Thymus (tissue), 14 donors: ENCODE measurements around the gene RAPGEFL1. TPM values are rescaled to one million over a fixed set of nuclear protein-coding genes. Genes with fewer than 3 reads are reported as not detected.
"Not testable (repeated sequence)": the region's sequence is repeated elsewhere in the genome, so short reads cannot be mapped to it uniquely, and the experiment has no call there.

Source experiments
- DNase-seq, 9 donors: peaks; one replicate each; pipeline ENCODE4 v3.0.0-alpha.2; 2013; ENCODE audit warnings: low spot score in 9 of 9, low read depth in 6 of 9, missing footprints in 1 of 9
- H3K27ac ChIP-seq, 2 donors: one replicate each; pipeline ENCODE4 v1.5.1; 2013; ENCODE audit warnings: control low read depth in 1 of 2, low read depth in 1 of 2, low read length in 1 of 2, mild to moderate bottlenecking in 1 of 2, moderate library complexity in 1 of 2
- H3K27me3 ChIP-seq, 2 donors: one replicate each; pipeline ENCODE4 v1.5.1; 2013; ENCODE audit warnings: low read length in 1 of 2; ENCODE audit not compliant: control insufficient read depth in 2 of 2, insufficient read depth in 1 of 2
- H3K36me3 ChIP-seq, 2 donors: one replicate each; pipeline ENCODE4 v1.5.1; 2013; ENCODE audit warnings: low read length in 1 of 2, mild to moderate bottlenecking in 1 of 2, moderate library complexity in 1 of 2; ENCODE audit not compliant: control insufficient read depth in 2 of 2, insufficient read depth in 2 of 2
- H3K4me1 ChIP-seq, 2 donors: one replicate each; pipeline ENCODE4 v1.5.1; 2013; ENCODE audit warnings: low read length in 2 of 2; ENCODE audit not compliant: control insufficient read depth in 2 of 2, insufficient read depth in 2 of 2
- H3K4me3 ChIP-seq, 2 donors: one replicate each; pipeline ENCODE4 v1.5.1; 2013; ENCODE audit warnings: low read length in 2 of 2, control low read depth in 1 of 2, mild to moderate bottlenecking in 1 of 2
- H3K9me3 ChIP-seq, 2 donors: one replicate each; pipeline ENCODE4 v1.5.1; 2013; ENCODE audit warnings: low read length in 1 of 2, mild to moderate bottlenecking in 1 of 2; ENCODE audit not compliant: control insufficient read depth in 2 of 2, insufficient read depth in 1 of 2
- WGBS: extraction: QIAGEN DNeasy Blood & Tissue Kit; methylation state at CpG from one replicate; pipeline ENCODE4 v1.1.7; 2013; 5-methylcytosine and 5-hydroxymethylcytosine counted together
- long read RNA-seq, 10 donors: transcript quantifications; one replicate each; lab custom pipeline, GENCODE V29; 2026
- polyA plus RNA-seq: library from polyadenylated mRNA; stranded (reverse); fragments of 200-250 nt; gene quantifications from one replicate; pipeline ENCODE4 v1.2.3, GENCODE V29; 2013
- total RNA-seq: library from RNA; stranded (reverse); fragments of 120-200 nt; gene quantifications from one replicate; pipeline ENCODE4 v1.2.4, GENCODE V29; 2013
- donor health status: healthy.

Gene RAPGEFL1, protein sequence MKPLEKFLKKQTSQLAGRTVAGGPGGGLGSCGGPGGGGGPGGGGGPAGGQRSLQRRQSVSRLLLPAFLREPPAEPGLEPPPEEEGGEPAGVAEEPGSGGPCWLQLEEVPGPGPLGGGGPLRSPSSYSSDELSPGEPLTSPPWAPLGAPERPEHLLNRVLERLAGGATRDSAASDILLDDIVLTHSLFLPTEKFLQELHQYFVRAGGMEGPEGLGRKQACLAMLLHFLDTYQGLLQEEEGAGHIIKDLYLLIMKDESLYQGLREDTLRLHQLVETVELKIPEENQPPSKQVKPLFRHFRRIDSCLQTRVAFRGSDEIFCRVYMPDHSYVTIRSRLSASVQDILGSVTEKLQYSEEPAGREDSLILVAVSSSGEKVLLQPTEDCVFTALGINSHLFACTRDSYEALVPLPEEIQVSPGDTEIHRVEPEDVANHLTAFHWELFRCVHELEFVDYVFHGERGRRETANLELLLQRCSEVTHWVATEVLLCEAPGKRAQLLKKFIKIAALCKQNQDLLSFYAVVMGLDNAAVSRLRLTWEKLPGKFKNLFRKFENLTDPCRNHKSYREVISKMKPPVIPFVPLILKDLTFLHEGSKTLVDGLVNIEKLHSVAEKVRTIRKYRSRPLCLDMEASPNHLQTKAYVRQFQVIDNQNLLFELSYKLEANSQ
- total RNA-seq (0.99 TPM), polyA plus RNA-seq (17.4 TPM)
- long read RNA-seq, donor 1, result 0 reads
- long read RNA-seq, donor 2, result 0 reads
- long read RNA-seq, donor 3, partial matches to known transcripts, result 0 of 1 reads
- long read RNA-seq, donor 3, other reads (novel, unspliced or antisense), result 0 of 1 reads
- long read RNA-seq, donor 4, result 0 reads
- long read RNA-seq, donor 5, result 0 reads
- long read RNA-seq, donor 6, result 0 reads
- long read RNA-seq, donor 7, result 0 reads
- long read RNA-seq, donor 8, result 0 reads
- long read RNA-seq, donor 9, result 0 reads
- long read RNA-seq, donor 10, result 0 reads

DNA sequence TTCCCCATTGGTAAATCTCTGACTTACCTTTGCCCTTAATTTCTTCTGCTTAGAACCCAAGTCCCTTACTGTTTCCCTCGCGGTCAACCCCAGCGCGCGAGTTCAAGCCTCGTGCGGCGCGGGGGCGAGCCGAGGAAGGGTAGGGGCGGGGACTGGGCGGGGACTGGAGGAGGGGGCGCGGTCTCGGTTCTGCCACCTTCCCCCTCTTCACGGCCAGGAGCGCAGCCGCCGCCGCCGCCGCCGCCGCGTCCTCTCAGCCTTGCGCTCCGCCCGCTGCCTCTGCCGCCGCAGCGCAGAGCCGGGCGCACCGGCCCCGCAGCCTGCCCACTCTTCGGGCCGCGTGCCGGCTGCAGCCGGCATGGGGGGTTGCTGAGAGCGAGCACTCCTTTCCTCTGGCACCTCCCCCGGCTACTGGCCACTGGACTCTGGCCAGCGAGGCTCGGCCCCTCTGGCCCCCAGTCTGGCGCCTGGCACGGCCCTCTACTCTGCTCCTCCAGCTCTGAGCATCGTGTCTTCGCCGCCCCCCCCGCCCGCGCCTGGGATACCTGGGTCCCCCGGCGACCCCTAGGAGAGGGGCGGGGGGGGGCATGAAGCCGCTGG is at the start of gene RAPGEFL1:
RAPGEFL1 (plus strand) TSS at position 196 of the 600 bp plus-strand sequence; CDS start at position 588, 392 bp downstream.
- peaks cover 7 to 21% of the 10 kb centered on the region in 2 donors for H3K4me1 ChIP-seq
- WGBS, result 2% methylated on average over 57 of the region's 57 CpGs
- no peak within 1 kb of the TSS for H3K27ac ChIP-seq
- peak in 8 of 9 donors; percentile 45 to 87 (median 66) for DNase-seq
- no peaks in the 10 kb centered on the region for H3K9me3 ChIP-seq
- H3K27me3 ChIP-seq, result peaks cover 4 to 13% of the 10 kb centered on the region in 2 donors
- peak within 1 kb of the TSS; percentile 30 to 53 for H3K4me3 ChIP-seq
- peaks cover 26 to 27% of the 10 kb centered on the region in 2 donors for H3K36me3 ChIP-seq

DNA sequence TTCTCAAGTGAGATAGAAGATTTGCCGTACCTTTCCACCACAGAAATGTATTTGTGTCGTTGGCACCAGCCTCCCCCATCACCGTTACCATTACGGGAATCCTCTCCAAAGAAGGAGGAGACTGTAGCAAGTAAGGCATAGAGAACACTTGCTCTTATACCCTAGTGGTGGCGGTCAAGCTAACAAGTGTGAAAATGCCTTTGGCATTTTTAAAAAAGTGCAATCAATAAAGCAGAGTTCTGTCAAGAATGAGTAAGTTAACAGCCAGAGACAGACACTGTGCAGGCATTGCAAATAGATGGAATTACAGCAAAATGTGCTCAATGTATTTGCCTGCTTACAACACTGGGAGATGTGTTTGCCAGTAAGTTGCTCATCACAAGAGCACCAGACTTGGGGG is 47.8 kb upstream of the RAPGEFL1 start:
- Histone ChIP-seq H3K27ac (no peak overlapping the region), H3K4me3 (no peak overlapping the region), H3K27me3 (no peaks in the 10 kb centered on the region), H3K4me1 (peaks cover 0 to 3% of the 10 kb centered on the region in 2 donors), H3K36me3 (peaks cover 48 to 94% of the 10 kb centered on the region in 2 donors), H3K9me3 (no peaks in the 10 kb centered on the region)
- 97% methylated on average over 5 of the region's 5 CpGs for WGBS
- no peak for DNase-seq

DNA sequence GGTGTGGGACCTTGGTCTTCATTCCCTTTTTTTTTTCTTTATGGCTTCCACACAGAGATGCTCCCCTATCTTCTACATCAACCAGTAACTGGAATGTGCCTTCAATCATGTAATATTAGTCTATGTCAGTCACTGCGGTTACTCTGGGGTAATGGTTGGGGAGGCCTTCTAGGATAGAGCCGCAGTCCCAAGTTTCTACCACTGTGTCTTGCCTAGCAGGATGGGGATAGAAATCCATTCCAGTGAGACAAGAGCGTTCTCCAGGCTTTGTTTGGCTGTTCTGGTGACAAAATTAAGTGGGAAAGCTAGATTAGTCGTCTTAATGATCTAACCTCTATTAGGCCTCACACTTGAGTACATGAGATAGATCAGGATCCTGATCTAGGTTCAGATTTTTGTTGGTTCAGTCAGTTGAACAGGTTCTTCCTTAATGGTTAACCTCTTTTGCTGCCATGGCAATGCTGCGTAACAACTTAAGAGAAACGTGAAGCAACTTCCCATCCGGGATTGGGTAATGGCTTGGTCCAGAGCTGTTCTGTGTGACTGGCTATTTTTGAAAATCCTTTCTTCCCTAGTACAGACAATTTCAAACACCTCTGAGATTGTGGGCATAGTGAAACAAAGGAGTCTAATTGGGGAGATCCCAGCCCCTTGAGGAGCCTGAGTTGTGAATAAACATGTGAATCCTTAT is 46.8 kb upstream of the RAPGEFL1 start:
- Histone ChIP-seq H3K27me3 (no peaks in the 10 kb centered on the region), H3K4me3 (no peak overlapping the region), H3K36me3 (peaks cover 55 to 97% of the 10 kb centered on the region in 2 donors), H3K4me1 (no peaks in the 10 kb centered on the region), H3K27ac (no peak overlapping the region), H3K9me3 (no peaks in the 10 kb centered on the region)
- no peak for DNase-seq
- 98% methylated on average over 7 of the region's 7 CpGs for WGBS

DNA sequence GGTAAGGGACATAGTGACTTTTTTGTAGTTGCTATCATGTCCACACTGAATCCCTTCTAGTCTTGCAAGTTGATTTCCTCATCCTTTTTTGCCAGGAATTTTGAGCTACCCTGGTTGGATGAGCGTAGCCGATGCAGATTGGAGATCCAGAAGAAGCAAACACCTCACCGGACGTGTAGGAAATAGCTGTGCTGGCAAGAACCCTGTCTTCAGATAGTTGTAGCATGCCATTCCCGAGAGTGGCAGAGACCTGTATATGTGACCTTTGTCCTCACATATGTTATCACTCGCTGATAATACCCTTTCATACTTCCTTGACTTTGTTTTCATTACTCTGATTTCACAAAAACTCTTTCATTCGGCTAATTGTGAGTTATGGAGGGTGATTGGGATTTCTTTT is 43.1 kb upstream of the RAPGEFL1 start:
- H3K4me3 ChIP-seq, result no peak overlapping the region
- H3K27ac ChIP-seq, result no peak overlapping the region
- H3K36me3 ChIP-seq, result peaks cover 55 to 86% of the 10 kb centered on the region in 2 donors
- no peak for DNase-seq
- WGBS, result 96% methylated on average over 7 of the region's 7 CpGs
- H3K27me3 ChIP-seq, result no peaks in the 10 kb centered on the region
- no peaks in the 10 kb centered on the region for H3K9me3 ChIP-seq
- peaks cover 4 to 5% of the 10 kb centered on the region in 2 donors for H3K4me1 ChIP-seq

DNA sequence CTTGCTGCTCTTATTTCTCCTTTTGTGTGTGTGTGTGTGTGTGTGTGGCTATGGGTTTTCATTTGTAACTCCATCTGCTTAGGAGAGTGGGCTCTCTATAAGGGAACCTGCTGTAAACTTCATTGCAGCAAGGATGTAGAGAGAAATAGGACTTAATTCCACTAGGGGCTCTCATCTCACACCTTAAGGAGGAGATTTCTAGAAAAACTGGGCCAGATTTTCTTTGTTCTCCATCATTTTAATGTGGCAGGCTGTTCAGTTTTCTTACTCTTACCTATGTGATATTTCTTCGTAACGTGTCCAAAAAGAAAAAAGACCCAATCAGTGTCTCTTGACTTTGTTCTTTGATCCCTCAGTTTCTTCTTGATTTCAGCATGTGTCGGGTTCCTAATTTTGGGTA is 41.5 kb upstream of the RAPGEFL1 start:
- H3K4me1 ChIP-seq, result peaks cover 11 to 12% of the 10 kb centered on the region in 2 donors
- H3K36me3 ChIP-seq, result peaks cover 39 to 69% of the 10 kb centered on the region in 2 donors
- no peaks in the 10 kb centered on the region for H3K27me3 ChIP-seq
- H3K4me3 ChIP-seq, result no peak overlapping the region
- H3K27ac ChIP-seq, result no peak overlapping the region
- no peak for DNase-seq
- no peaks in the 10 kb centered on the region for H3K9me3 ChIP-seq
- WGBS, result 97% methylated on average over 3 of the region's 3 CpGs

DNA sequence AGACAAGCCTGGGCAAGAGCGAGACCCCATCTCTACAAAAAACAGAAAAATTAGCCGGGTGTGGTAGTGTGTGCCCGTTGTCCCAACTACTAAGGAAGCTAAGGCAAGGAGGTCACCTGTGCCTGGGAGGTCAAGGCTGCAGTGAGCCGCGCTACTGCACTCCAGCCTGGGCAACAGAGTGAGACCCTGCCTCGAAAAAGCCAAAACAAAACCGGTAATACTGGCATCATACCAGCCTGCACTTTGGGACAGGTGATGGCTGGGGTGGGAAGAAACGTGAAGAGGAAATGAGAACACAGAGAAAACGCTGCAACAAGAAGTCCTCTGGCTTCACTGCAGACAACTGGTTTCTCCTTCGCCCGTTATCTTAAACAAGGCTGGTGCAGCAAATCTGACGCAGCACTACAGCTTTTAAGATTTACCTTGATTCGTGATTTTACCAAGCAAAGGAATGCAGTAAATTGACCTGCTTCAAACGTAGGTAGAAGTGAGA is 37.7 kb upstream of the RAPGEFL1 start:
- WGBS, result 27% methylated on average over 14 of the region's 14 CpGs
- H3K9me3 ChIP-seq, result no peaks in the 10 kb centered on the region
- H3K27ac ChIP-seq, result peak overlapping the region; percentile 90 to 100
- H3K36me3 ChIP-seq, result peaks cover 33 to 56% of the 10 kb centered on the region in 2 donors
- H3K4me1 ChIP-seq, result peaks cover 21 to 22% of the 10 kb centered on the region in 2 donors
- H3K27me3 ChIP-seq, result no peaks in the 10 kb centered on the region
- DNase-seq, result peak in 2 of 9 donors; percentile 17 to 51
- H3K4me3 ChIP-seq, result peak overlapping the region; percentile 79 to 80

DNA sequence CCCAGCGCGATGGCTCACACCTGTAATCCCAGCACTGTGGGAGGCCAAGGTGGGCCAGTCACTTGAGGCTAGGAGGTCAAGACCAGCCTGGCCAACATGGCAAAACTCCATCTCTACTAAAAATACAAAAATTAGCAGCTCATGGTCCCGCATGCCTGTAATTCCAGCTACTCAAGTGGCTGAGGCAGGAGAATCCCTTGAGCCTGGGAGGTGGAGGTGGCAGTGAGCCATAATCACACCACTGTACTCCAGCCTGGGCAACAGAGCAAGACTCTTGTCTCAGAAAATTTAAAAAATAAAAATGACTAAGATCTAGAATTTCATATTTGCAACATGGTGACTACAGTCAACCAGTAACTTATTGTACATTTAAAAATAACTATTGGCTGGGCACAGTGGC is 34.1 kb upstream of the RAPGEFL1 start:
- not testable (repeated sequence) for H3K4me3 ChIP-seq, H3K27ac ChIP-seq, DNase-seq, H3K27me3 ChIP-seq, H3K9me3 ChIP-seq
- Histone ChIP-seq H3K36me3 (peaks cover 38 to 53% of the 10 kb centered on the region in 2 donors), H3K4me1 (peaks cover 21 to 22% of the 10 kb centered on the region in 2 donors)
- WGBS, result 96% methylated on average over 3 of the region's 3 CpGs

DNA sequence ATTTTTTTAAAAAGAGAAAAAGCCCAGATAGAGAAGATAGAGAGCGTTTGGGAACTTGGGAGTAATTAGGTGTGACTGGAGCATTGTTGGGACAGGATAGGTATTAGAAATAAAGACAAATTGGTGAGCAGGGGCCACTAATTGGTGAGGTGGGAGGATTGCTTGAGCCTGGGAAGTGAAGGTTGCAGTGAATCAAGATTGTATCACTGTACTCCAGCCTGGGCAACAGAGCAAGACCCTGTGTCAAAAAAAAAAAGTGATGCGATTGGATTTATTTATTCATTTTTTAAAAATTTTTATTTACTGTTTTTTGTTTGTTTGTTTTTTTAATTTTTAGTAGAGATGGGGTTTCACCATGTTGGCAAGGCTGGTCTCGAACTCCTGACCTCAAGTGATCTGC is 31.8 kb upstream of the RAPGEFL1 start:
- Histone ChIP-seq H3K4me1 (peaks cover 10 to 11% of the 10 kb centered on the region in 2 donors), H3K9me3 (no peaks in the 10 kb centered on the region), H3K27ac (no peak overlapping the region), H3K27me3 (no peaks in the 10 kb centered on the region), H3K36me3 (peaks cover 55 to 74% of the 10 kb centered on the region in 2 donors), H3K4me3 (no peak overlapping the region)
- no peak for DNase-seq
- WGBS, result 98% methylated on average over 3 of the region's 3 CpGs
